HG03108 (cell line): ENCODE data around the gene TEX22.
A peak's percentile ranks its signal among the peaks of the same experiment; 100 is the strongest.
"Not testable (repeated sequence)": the region's sequence is repeated elsewhere in the genome, so short reads cannot be mapped to it uniquely, and the experiment has no call there.

ENCODE experiments used
- ATAC-seq: cut with Tn5 transposase; IDR thresholded peaks from one replicate; pipeline ENCODE4 v1.9.1; 2021; ENCODE audit warnings: moderate library complexity; ENCODE audit not compliant: unreplicated experiment

Gene TEX22, protein sequence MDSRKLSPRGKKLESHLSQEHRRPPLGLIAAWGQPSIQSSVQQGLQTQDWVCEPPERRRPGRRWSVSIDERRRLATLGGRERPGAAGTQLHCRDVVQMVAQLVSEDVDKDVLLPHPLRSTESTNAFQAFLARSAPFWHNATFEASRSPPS

DNA sequence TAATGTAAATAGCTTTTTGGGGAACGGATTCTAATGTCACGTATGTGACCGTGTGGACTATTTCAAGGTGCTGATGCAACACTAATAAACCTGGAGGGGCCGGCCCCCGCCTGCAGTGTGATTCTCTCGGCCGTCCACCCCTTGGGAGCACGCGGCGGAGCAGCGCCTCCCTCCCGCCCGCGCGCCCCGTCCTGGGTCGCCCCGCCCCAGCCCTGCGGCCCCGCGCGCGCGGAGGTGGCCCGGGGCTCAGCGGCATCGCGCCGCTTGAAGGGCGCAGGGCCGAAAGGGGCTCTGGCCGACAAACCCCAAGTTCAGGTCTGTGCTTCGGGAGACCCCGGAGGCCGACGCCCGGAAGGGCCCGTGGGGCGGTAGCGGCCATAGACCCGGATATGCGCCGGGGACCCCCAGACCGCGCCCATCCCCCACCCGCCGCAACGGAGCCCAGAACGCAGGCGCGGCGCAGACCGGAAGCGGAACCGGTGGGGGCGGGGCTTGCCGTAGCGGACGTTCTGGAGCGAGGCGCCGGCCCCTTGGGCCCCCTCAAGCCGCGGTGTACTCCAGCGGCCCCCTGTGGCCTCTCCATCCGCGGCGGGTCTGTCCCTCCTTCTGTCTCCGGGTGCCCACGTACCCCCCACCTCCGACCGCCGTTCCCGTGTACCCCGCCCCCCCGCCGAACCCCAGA, at the start of gene TEX22:
TSS of gene TEX22 (plus strand) at position 495 of the 682 bp plus-strand sequence. CDS start 803 bp downstream, outside the sequence.
- peak; percentile 68 for ATAC-seq

DNA sequence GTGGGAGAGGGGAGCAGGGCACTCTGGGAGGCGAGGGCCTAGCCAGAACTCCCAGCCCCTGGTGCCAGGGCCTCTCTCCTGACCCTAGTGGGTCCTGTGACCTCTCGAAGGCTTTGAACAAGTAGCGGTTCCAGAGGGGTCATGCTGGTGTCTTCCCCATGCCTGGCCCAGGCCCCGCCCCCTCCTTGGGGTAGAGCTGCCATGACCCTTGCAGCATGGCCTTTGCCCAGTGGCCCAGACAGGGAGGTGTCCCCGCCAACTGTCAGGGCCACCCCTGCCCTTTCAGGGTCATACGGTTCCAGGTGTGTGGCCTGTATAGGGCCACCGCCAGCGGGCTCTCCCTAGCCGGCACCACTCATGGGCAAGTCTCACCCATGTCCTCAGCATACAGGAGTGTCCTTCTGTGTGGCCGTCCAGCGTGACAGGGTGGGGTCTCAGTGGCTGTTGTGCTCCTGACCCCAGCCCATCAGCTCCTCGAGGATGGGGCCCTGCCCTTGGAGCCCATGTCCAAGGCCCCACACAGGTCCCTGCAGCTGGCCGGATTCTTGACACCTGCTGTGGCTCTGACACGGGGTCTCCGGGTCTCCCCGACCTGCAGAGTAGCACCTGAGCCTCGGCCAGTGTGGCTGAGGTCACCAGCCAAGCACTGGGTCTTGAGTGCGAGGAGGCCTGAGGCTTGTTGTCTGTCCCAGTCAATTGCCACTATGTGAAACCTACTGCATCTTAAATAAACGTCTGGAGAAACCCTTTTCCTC, 49.2 kb upstream of the TEX22 start:
- ATAC-seq: no peak

DNA sequence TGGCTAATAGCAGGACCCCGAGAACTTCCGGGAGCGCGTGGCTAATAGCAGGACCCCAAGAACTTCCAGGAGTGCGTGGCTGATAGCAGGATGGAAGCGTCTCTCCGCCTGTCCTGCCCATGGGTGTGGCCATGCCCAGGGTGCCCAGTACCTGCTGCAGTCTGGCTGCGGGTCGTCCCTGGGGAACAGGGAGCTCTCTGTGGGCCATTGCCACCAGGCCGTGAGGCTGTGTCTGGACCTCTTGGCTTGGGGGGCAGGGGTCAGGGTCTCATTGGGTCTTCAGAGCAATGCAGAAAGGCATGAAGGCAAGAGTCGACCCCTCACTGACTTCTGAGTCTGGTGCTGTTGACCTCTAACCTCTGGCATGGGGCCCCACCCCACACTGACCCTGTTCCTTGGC, 48.3 kb upstream of the TEX22 start:
- ATAC-seq: no peak

DNA sequence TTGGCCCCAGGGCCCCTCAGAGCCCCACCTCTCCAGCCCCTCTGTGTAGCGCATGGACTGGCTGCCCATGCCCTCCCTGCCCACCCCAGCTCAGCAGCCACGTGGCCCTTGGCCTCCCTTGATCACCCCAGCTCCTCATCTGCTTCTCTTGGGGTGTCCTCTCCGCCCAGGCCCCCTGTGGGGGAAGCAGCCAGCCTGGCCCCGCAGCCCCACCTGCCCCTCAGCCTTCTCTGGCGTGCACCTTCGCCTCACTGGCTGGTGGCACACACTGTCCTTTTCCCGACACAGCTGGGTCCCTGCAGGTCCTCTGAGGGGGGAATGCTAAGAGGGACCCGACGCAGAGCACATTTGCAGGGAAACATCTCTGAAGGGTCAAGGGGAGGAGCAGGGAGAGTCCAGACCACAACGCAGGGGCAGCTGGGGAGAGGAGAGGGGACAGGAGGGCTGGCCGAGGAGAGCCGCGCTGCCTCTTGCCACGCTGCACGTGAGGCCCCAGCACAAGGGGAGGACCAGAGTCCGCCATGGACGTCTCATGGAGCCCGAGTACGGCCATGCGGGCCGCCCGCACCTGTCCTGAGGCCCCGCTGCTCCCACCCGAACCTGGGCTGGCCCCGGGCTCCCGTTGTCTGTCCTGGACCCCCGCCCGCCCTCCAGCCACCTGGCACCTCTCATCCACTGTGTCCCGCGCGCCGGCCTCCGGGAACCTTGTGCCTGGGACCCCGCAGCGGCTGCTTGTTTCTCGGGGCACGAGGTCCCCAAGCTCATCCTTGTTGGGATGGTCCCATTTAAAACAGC, 47.7 kb upstream of the TEX22 start:
- ATAC-seq: no peak

DNA sequence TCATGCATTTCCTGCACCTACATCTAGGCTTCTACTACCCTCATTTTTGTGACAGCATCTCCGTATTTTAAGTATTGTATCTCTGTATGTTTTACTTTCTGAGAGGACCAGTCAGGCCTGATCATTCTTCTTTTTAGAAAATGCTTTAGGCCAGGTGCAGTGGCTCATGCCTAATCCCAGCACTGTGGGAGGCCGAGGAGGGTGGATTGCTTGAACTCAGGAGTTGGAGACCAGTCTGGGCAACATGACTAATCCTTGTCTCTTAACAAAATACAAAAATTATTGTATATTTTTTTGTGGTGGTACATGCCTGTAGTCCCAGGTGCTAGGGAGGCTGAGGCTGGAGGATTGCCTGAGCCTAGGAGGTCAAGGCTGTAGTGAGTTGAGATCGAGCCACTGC, 46.9 kb upstream of the TEX22 start:
- ATAC-seq: no peak

DNA sequence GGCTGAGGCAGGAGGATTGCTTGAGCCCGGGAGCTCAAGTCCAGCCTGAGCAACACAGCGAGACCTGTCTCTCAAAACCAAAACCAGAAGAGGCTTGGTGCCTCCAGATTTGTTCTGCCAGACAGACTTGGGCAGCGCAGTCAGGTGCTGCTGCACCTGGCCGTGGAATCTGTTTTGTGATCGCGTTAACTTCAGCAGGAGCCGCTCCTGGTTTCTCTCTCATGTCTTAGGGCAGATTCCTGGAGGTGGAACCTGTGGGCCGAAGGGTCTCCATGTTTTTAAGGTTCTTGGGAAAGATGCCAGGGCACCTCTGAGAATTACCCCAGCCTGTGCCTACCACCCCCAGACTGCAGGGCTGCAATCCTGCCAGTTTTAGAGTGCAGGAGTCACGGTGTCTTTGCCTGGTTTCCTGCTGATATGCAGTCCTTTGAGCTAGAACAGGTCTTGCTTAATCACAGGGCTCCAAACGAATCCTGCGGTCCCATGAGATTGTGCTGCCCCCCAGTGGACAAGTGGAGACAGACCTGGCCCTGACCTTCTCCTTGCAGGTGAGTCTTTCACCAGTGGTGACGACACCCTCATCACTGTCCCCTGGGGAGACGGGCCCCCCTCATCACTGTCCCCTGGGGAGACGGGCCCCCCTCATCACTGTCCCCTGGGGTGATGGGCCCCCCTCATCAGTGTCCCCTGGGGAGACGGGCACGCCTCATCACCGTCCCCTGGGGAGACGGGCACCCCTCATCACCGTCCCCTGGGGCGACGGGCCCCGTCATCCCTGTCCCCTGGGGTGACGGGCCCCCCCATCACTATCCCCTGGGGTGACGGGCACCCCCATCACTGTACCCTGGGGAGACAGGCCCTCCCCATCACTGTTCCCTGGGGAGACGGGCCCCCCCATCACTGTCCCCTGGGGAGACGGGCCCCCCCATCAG, 46.2 kb upstream of the TEX22 start:
- ATAC-seq: no peak

DNA sequence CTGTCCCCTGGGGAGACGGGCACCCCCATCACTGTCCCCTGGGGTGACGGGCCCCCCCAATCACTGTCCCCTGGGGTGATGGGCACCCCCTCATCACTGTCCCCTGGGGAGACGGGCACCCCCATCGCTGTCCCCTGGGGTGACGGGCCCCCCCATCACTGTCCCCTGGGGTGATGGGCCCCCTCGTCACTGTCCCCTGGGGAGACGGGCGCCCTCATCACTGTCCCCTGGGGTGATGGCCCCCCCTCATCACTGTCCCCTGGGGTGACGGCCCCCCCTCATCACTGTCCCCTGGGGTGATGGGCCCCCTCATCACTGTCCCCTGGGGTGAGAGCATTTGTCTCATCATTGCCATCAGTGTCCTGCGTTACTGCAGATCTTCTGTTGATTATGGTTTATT, 45.2 kb upstream of the TEX22 start:
- ATAC-seq: no peak

DNA sequence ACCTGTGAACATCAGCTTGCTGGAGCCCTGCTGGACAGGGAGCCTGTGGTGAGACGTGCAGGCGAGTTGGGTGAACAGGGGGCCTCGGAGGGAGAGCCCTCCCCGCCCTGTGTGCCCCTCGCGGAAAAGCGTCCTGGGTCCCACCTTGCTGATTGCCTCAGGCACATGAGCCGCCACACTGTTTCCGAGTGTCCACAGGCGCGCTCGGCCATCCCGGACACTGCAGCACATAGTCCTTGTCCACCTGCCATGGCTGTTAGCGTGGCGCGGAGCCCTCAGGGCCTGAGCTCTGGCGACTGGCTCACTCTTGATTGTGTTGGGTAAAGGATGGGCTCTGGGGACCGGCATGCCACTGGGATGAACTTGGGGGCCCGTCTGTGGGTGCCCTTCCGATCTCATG, 43.8 kb upstream of the TEX22 start:
- no peak for ATAC-seq

DNA sequence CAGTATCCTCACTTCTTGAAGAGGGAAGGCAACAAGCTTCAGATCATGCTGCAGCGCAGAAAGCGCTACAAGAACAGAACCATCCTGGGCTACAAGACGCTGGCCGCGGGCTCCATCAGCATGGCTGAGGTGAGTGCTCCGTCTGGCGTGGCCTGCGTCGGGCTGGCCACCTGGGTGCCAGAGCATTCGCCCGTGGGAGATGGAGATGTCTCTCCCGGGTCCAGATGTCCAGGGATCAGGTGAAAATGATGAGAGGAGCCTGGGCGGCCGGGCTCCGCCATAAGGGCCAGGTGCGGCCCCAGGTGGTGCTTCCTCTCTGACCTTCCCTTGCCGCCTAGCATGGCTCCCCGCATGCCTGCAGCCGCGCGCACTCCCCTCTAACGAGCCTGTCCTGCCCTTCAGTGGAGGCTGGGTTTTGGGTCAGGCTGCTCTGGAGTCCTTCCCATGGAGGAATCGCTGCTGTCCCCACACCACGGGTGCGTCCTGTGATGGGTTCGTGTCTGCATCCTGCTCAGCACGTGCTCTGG, 43.2 kb upstream of the TEX22 start:
- ATAC-seq: no peak

DNA sequence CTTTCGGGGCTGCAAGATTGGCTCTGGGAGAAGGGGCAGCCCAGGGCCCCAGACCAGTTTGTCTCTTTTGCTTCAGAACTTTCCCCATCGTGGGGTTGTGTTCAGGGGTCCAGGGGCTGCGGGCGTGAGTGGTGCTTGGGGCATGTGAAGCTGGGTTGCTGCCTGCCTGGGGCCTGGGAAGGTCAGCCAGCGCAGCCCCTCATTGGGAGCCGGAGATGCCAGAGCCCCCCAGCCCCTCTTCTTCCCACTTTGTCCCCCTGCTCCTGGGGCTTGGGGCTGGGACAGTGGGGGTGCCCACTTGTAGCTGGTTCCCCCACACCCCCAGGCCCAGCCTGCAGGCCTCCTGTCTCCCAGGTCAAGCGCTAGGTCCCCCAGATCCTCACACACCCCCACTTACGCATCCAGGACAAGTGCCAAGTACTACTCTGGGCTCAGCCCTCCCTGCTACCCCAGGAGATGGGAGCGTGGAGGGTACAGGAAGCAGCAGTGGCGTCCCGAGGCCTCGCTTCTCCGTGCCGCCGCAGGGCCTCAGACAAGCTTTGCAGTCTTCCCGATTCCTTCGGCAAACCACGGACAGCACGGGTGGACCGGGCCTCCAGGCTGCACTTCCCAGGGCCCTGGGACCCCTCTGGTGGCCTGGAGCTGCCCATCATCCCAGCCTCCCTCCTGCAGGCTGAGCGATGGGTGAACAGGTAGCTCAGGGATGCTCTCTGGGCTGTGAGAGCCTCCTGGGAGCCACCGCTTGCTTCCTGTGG, 42.3 kb upstream of the TEX22 start:
- no peak for ATAC-seq

DNA sequence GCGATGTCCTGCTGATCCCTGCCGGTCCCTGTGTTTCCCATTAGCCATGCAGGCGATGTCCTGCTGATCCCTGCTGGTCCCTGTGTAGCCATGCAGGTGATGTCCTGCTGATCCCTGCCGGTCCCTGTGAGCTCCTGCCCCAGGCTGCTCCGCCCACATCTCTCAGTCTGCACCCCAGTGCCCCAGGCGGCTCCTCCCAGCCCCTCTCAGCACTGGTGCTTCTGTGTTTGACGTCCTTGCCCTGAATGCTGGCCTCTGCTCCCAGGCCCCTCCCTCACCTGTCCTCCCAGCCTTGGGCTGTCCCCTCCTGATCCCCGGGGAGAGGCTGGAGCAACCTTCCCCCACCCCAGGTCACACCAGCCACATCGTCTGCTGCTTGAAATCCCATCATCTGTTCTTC, 41.4 kb upstream of the TEX22 start:
- no peak for ATAC-seq

DNA sequence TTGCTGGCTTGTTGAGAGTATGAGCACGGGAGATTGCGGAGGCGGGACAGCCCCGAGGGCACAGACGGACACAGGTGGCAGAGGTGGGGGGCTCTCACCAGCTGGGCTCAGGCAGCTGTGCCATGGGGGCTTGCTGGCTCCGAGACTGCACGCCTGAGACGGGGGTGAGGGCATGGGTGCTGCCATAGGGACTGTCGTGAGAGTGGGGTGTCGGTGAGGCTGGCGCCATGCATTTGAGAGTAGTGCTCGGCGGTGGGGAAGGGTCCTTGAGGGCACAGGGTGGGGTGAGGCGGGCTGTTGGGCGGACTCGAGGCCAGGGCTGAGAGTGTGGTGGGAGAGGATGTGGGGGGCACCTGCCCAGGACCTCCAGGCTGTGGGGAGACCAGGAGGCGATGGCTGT, 40.7 kb upstream of the TEX22 start:
- ATAC-seq: no peak

DNA sequence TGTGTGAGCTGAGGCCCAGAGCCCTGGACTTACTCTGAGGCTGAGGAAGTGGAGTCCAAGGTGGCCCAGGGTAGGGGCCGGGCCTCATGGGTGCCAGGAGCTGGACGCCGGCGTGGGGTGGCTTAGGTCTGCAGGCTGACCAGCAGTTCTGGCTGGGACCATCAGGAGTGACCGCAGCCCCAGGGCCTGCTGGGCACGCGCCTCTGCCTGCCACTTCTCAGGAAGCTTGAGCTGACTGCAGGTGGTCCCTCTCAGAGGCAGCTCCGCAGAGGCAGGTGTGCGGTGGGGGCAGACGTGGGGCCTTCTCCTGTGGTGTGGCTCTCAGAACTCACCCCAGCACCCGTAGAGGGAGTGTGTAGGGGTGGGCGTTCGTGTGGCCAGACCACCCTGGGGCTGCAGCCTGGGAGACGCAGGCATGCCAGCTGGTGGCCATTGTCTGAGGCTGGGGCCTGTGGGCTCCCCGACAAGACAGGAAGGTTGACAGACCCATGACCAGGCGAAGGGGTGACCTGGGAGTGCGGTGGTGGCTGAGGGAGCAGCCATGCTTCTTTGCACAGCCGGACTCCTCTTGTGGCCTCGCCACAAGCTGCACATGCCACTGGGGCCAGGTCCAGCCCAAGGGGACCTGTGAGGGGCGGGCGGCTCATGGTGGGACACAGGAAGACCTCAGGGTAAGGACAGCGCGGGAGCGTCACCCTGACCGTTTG, 40.0 kb upstream of the TEX22 start:
- ATAC-seq: no peak

DNA sequence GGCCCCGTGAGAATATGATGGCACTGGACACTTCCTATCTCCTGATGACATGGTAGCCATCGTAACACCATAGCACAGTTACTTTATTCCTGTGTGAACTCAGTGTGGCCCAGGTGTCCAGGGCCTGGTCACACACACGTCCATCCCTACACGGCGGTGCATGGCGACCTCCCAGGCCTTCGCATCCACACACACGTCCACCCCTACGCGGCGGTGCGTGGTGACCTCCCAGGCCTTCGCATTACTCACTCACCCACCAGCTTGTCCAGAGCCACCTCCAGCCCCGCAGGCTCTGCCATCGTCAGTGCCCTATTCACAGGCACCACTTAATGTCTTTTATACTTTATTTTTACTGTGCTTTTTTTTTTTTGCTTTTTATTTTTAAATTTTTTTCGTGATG, 39.4 kb upstream of the TEX22 start:
- no peak for ATAC-seq

DNA sequence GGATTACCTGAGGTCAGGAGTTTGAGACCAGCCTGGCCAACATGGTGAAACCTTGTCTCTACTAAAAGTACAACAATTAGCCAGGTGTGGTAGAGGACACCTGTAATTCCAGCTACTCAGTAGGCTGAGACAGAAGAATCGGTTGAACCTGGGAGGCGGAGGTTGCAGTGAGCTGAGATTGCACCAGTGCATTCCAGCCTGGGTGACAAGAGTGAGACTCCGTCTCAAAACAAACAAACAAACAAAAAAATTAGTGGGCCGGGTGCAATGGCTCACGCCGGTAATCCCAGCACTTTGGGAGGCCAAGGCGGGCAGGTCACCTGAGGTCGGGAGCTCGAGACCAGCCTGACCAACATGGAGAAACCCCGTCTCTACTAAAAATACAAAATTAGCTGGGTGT, 36.9 kb upstream of the TEX22 start:
- not testable (repeated sequence) for ATAC-seq

DNA sequence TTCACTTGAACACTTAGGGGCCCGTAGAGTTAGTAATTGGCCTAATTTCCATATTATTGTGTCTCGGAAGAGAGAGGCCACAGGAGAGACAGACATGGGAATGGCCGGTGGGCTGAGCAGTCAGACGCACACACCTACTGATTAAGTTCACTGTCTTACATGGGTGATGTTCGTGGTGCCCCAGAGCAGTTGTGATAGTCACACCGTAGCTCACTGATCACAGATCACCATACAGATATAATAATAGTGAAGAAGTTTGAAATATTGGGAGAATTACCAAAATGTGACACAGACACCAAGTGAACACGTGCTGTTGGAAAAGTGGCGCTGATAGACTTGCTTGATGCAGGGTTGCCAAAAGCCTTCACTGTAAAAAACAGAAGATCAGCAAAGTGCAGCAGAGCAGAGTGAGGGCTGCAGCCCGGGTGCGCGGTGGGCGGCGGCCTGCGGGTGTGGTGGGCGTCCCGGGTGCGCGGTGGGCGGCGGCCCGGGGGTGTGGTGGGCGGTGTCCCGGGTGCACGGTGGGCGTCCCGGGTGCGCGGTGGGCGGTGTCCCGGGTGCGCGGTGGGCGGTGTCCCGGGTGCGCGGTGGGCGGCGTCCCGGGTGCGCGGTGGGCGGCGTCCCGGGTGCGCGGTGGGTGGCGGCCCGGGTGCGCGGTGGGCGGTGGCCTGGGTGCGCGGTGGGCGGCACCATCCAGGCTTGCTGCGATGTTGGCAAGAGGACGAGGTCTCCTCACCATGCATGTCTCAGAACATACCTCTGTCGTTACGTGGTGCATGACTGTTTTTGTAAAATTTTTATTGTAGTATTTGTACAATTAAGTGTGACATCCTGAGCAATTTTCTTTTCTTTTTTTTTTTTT, 34.3 kb upstream of the TEX22 start:
- no peak for ATAC-seq

DNA sequence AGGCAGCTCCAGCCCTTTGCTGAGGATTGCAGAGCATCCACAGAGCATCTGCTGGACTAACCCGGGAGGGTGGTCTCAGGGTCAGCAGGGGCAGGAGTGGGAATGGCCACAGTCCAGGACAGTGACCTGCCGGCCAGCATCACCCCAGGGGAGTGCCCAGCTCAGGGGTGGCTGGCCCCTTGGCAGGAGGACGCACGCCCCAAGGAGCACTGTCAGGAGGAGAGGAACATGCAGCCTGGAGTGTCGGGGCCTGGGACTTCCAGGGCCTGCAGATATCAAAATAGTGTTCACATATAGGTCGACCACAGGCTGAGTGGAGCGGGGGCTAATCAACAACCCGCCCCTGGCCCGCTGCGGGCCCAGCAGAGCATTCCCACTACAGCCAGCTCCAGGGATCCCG, 33.2 kb upstream of the TEX22 start:
- no peak for ATAC-seq

DNA sequence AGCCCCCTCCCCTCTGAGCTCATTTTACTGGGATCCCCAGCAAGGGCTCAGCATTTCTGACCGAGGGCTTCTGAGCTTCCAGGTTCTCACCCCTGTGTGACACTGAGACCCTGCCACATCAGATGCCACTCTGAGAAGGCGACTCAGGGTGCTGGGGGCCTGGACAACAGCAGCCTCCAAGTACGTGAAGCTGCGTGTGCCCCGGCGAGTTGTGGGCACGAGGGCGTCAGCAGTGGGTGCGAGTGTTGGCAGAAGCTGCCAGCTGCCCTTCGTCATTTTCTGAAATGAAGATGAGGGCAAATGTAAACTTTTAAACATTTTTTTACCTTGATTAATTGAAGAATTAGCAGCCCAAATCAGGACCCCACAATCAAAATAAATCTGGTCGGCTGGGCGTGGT, 32.7 kb upstream of the TEX22 start:
- ATAC-seq: no peak
